Skin of body (tissue), 2 donors: Measurements from ENCODE around the gene ATP5F1E. TPM values are rescaled to one million over a fixed set of nuclear protein-coding genes. Genes with fewer than 3 reads are reported as not detected.

ENCODE experiments used
- DNase-seq: peaks from one replicate; lab custom pipeline; 2025; lab: John Stamatoyannopoulos, UW
- total RNA-seq: library from RNA; depleted of rRNA; stranded (reverse); fragments of >200 nt; gene quantifications from one replicate; pipeline ENCODE4 v1.2.3, GENCODE V29; 2014

ATP5F1E gene
- 21.6 TPM for total RNA-seq

DNA sequence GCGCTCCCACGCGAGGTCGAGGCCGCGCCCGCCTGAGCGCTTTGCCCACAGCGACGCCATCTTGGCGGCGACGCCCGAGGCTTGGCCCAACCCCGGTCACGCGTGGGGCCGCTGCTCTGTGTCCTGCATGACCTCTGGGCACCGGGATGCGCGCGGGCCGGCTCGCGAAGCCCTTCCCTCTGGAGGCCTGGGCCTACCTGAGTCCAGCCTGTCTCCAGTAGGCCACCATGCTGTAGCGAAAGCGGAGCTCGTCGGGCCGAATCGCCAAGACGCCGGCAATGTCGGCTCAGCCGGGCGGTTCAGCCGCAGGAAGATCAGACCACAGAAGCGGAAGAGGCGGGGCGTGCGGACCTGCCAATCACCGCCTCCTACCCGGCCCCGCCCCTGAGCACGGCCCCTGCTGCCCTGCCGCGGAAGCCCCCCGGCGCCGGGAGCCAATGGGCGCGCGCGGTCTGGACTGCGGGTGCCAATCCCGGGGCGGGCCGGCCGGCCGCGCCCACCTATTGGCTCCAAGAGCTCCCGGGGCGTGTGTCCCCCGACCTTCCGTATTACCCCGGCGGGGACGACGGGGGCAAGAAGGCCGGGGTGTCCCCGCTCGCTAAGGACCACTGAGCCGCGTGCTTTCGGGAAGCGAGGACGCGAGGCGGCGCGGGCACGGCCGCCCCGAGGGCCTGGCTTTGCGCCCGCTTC, at the start of gene ATP5F1E:
ATP5F1E (minus strand) TSS at position 313 of the 690 bp plus-strand sequence; CDS start at position 229, 84 bp downstream.
- peak; percentile 93 for DNase-seq

DNA sequence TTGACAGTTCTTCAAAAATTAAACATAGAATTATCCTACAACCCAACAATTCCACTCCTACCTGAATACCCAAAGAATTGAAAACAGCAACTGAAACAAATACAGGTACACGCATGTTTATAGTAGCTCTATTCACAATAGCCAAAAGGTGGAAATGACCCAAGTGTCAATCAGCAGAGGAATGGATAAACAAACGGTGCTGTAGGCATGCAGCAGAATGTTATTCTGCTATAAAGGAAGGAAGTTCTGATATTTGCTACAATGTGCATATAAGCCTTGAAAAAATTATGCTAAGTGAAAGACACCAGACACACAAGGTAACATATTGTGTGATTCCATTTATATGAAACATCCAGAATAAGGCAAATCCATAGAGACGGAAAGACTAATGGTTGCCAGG, 48.9 kb upstream of the ATP5F1E start:
- DNase-seq: no peak

DNA sequence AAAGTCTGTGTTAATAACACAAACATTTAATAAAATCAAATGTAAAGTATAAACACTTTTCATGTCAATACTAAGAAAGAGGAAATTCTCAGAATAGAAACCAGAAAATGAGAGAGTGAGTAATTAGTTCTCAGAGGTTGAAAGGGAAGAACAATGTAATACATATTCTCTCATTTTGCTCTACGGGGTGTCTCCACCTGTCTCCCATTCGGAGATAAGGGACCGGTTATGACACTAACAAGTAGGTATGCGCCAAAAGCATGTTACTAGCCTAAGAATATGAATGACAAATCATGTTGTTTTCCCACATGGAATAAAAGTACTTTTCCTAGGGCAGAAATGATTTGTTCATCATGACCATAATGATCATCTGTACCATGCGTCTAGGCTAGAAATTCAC, 46.1 kb upstream of the ATP5F1E start:
- no peak for DNase-seq

DNA sequence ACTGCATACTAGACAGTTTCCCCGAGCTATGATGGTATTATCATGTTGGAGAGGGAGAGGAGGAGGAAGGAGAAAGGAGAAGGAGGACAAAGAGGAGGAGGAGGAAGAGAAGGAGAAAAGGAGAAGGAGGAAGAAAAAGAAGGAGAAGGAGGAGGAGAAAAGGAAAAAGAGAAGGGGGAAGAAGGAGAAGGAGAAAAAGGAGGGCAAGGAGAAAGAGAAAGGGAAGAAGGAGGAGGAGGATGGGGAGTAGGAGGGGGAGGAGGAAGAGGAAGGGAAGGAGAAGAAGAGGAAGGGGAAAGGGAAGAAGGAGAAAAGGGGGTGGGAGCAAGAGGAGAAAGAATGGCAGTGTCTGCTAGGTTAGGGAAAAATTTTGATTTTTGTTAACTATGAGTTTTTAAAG, 45.6 kb upstream of the ATP5F1E start:
- no peak for DNase-seq

- no peak for DNase-seq
Measured at GRCh38 chr20:59075934-59076508, 43.9 kb upstream of the ATP5F1E start.

- no peak for DNase-seq
Measured at GRCh38 chr20:59074456-59074855, 42.3 kb upstream of the ATP5F1E start.

GRCh38 chr20:59073582-59073981, 41.4 kb upstream of the ATP5F1E start:
- DNase-seq: no peak

DNA sequence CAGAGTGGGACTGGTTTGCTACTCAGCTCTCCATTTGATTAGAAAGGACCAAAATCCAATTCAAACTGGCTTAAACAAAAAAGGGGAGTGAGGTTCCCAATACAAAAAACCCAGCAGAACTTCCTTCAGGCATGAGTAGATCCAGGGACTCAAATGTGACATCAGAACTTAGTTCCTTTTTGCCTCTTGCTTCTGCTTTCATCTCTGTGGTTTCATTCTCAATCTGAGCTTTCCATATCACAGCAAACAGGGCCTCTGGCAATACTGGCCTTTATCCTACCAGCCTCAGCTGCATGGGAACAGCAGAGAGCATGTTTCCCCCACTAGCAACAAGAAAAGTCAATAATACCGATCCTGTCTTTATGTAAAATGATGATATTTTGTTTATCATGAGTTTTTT, 39.1 kb upstream of the ATP5F1E start:
- DNase-seq: no peak

- no peak for DNase-seq
Measured at GRCh38 chr20:59069026-59069425, 36.9 kb upstream of the ATP5F1E start.

DNA sequence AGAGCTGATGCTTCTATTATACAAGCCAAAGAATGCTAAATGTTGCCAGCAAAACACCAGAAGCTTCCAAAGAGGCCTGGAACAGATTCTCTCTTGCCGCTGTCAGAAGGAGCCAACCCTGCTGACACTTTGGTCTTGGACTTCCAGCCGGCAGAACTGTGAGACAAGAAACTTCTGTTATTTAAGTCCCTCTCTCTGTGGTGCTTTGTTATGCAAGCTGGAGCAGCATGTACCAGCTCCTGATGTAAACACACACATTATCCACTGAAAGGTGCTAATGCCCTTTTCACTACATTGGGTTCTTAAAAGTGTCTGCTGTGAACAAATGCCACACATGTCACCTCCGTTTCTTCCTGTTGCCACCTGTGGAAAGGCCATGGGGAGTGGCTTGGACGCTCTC, 36.4 kb upstream of the ATP5F1E start:
- DNase-seq: no peak

- no peak for DNase-seq
Measured at GRCh38 chr20:59064214-59064722, 32.1 kb upstream of the ATP5F1E start.

GRCh38 chr20:59063358-59064213, 31.5 kb upstream of the ATP5F1E start:
- no peak for DNase-seq

DNA sequence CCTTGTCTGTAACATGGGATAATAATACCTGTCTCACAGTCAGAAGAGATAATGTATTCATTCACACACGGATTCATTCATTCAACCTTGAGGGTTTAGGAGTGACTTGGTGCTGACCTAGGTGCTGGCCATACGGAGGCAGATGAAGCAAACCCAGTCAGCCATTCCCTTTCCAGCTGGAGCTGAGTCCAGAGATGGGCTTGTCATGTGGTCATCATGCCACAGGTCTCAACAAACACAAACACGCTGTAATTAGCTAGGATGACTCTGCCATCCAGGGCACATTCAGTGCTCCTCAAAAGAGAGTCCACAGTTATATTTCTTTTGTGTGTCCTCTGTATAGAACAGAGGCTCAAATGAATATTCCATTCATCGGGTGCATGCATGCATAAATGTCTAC, 29.9 kb upstream of the ATP5F1E start:
- no peak for DNase-seq

GRCh38 chr20:59055302-59055701, 23.2 kb upstream of the ATP5F1E start:
- DNase-seq: no peak

DNA sequence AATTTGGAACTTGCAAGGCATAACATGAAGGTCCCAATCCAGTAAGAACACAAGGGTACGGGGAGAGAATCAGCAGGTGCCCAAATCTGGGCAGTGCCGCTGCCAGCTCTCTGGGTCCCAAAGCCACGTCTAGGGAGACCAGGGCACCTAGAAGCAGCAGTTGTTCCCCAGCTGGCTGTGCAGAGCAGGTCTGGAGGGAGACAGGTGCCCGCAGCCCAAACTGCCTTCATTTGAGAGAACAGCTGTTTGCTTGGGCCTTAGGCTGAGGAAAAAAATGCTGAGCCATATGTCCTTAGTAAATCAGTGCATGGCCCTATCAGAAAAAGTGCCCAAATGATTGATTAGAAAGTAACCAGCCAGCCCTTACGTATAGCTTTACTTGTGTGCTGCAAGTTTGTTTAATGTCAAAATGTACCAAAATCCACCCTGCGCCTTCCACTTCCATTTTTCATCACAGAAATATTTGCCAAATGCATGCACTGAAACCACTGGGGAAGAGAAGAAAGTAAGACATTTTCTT, 19.6 kb upstream of the ATP5F1E start:
- DNase-seq: no peak

DNA sequence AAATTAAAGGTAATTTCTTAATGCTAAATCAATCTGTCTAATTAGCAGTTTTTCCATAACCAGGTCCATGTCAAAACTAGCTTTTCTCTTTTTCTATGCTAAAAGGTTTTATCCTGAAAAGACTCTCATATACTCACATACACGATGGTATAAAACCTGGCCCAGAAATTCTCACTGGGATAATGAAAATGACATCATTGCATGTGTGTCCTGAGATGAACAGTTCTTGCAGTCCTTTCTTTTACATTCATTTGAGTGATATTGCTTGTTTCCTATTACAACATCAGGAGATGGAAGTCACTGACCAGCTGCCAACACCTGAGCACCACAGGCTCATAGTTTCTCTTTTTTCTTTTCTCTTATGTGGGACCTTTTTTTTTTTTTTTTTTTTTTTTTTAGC, 18.3 kb upstream of the ATP5F1E start:
- no peak for DNase-seq

GRCh38 chr20:59048681-59049030, 16.5 kb upstream of the ATP5F1E start:
- no peak for DNase-seq

DNA sequence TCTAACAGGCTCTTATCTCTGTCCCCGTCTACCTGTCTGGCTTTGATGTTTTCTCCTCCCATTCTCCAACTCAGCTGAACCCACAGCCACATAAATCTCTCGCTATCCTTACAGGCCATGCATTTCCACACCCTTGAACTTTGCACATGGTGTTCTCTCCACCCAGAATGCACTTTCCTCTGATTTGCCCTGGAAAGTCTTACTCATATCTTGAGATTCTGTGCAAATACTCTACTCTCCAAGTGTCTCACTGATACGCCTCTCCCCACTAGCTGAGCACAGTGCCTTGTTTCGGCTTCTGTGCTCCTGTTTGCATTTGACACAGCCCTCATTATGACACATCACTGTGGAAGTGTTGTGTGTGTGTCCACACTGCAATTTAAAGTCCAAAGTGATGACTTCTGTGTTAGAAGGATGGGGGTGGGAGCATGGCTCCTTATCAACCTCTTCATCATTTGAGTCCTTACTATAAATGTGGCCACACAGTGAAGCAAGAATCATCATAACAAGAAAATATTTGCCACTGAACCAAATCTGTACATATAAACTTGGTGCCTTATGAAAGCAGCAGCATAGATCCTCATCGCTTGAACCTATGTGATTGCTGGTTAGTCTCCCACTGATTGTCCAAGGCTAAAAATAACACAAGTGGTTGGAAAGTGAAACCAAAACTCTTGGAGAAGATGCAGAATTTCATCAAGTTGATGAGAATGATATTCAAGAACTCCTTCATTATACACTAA, 16.0 kb upstream of the ATP5F1E start:
- DNase-seq: no peak

DNA sequence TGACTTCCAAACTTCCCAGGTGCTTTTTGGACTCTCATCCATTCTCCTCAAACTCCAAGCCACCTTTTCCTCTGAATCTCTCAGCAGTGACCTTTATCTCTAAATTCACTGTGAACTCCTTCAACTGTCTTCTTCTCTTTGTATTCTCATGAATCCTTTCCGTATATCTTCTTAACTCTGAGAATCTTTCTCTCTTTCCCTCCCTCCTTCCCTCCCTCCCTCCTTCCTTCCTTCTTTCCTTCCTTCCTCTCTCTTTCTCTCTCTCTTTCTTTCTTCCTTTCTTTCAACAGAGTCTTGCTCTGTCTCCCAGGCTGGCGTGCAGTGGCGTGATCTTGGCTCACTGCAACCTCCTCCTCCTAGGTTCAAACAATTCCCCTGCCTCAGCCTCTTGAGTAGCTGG, 14.7 kb upstream of the ATP5F1E start:
- no peak for DNase-seq

DNA sequence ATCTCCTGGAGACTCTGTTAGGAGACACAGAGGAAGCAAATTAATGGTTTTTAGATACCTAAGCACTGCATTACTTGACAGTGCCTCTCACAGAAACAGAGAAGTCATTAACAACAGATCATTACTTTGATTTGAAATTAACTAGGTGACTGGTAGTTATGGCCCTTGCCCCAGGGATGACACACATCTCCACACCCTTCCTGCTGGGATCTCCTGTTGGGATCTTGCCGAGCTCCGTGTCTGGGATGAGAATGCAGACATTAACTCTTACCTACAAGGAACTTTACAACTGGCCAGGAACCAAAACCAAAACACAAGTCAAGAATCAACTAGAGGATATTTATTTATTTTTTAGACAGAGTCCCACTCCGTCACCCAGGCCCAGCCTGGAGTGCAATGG, 12.7 kb upstream of the ATP5F1E start:
- DNase-seq: no peak

GRCh38 chr20:59044295-59044694, 12.2 kb upstream of the ATP5F1E start:
- no peak for DNase-seq
